ENCODE data around the gene HIGD2B.
A peak's percentile ranks its signal among the peaks of the same experiment; 100 is the strongest.
"Not testable (repeated sequence)": the region's sequence is repeated elsewhere in the genome, so short reads cannot be mapped to it uniquely, and the experiment has no call there.

HIGD2B gene, protein sequence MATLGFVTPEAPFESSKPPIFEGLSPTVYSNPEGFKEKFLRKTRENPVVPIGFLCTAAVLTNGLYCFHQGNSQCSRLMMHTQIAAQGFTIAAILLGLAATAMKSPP

GRCh38 chr15:72685925-72686794 lies at the start of gene HIGD2B, which contains the start of gene BBS4:
HIGD2B (minus strand) TSS chr15:72686182; CDS start chr15:72676374, 9,808 bp downstream.
BBS4 (plus strand) TSS chr15:72686207; CDS start chr15:72686228, 21 bp downstream.
- H3K4me3 ChIP-seq (ENCODE audit: low read depth, low read length): peak within 1 kb of the TSS; percentile 56

- H3K4me3 ChIP-seq (ENCODE audit: low read depth, low read length): no peak overlapping the region
Measured at GRCh38 chr15:72735111-72735510, 49.1 kb upstream of the HIGD2B start.

DNA sequence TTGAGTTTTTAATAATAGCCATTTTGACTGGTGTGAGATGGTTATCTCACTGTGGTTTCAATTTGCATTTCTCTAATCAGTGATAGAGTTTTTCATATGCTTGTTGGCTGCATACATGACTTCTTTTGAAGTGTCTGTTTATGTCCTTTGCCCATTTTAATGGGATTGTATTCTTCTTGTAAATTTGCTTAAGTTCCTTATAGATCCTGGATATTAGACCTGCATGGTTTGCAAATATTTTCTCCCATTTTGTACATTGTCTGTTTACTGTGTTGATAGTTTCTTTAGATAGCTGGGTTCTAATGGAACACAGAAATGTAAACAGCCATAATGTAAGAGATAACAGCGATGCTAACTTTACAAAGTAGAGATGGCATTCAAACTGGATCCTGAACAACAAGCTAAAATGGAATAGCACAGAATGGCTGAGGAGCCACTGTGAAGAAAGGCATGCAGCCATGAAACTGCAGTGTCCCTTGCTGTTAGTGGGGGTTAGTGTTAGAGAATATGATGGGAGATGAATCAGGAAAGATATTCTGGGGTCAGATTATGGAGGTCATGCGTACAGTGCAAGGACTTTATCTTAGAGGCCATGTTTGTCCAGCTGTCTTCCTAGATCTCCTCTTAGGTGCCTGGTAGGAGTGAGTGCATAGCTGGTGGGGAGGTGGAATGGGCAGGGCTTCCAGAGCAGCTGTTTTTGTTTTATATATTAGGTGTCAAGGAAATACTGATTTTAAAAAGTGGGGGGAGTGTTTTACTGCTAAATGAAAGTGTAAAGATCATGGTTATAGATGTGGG lies 48.2 kb upstream of the HIGD2B start:
- H3K4me3 ChIP-seq (ENCODE audit: low read depth, low read length): no peak overlapping the region

GRCh38 chr15:72732516-72732915 lies 46.5 kb upstream of the HIGD2B start:
- no peak overlapping the region for H3K4me3 ChIP-seq (ENCODE audit: low read depth, low read length)

DNA sequence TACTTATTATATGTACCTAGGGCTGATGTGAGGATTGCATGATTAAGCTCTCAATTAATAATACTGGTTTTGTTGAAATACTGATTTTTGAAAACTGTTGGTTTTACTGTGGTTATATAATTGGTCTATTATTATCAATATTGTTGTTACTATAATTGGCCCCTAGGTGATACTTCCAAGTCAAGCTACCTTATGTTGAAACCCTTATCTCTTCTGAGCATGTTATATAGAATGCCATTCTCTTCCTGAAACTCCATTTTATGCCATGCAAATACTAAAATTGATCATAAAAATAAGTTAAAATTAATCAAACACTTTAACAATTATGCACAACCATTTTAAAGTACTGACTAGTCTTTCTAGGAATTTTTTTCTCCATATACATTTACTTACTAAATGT lies 46.1 kb upstream of the HIGD2B start:
- no peak overlapping the region for H3K4me3 ChIP-seq (ENCODE audit: low read depth, low read length)

DNA sequence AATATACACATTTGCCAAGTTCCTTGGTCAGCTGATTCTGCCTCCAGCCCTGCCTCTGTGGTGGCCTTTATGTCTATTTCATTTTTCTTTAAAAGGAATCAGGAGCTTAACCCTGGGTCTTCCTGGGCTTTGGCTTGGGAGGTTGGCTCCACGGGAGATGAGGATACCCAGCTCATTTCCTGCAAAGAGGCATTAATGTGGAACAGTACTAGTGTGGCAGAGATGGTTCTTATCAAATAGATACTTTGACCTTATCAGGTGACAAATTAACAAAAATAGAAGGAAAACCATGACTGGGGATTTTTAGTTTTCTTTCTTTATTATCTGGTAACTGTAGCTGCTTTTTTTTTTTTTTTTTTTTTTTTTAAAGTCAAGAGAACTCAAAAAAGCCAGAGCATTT lies 42.8 kb upstream of the HIGD2B start:
- H3K4me3 ChIP-seq (ENCODE audit: low read depth, low read length): no peak overlapping the region

DNA sequence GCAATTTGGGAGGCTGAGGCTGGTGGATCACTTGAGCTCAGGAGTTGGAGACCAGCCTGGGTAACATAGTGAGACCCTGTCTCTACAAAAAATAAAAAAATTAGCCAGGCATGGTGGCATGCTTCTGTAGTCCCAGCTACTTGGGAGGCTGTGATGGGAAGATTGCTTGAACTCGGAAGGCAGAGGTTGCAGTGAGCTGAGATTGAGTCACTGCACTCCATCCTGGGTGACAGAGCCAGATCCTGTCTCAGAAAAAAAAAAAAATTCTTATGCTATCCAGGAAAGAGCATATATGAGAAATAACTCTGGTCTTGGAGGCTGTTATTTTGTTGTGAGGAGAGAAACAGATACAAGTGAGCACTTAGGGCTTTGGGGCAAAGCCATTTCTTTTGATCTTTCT lies 42.3 kb upstream of the HIGD2B start:
- not testable (repeated sequence) for H3K4me3 ChIP-seq (ENCODE audit: low read depth, low read length)

DNA sequence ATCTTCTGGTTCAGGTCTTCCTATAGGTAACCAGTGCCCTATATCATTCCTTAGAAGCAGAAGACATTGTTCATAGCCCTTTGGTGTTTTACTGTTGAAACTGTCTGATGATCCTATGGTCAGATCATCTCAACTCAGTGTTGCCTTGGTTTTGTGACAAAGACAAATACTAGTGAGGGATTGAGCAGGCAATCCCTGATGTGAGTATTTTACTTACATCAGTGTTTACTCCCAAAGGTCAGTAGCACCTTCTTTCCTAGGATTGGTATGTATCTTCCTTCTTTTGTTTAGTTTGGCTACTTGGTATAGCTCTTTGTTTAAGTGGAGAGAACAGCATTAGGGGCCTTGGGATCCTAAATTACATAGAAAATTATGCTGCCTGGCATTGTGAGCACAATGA lies 41.2 kb upstream of the HIGD2B start:
- H3K4me3 ChIP-seq (ENCODE audit: low read depth, low read length): no peak overlapping the region

- not testable (repeated sequence) for H3K4me3 ChIP-seq (ENCODE audit: low read depth, low read length)
Measured at GRCh38 chr15:72725851-72726250, 39.9 kb upstream of the HIGD2B start.

GRCh38 chr15:72725446-72725845 lies 39.5 kb upstream of the HIGD2B start:
- H3K4me3 ChIP-seq (ENCODE audit: low read depth, low read length): no peak overlapping the region

GRCh38 chr15:72724028-72724427 lies 38.0 kb upstream of the HIGD2B start:
- no peak overlapping the region for H3K4me3 ChIP-seq (ENCODE audit: low read depth, low read length)

DNA sequence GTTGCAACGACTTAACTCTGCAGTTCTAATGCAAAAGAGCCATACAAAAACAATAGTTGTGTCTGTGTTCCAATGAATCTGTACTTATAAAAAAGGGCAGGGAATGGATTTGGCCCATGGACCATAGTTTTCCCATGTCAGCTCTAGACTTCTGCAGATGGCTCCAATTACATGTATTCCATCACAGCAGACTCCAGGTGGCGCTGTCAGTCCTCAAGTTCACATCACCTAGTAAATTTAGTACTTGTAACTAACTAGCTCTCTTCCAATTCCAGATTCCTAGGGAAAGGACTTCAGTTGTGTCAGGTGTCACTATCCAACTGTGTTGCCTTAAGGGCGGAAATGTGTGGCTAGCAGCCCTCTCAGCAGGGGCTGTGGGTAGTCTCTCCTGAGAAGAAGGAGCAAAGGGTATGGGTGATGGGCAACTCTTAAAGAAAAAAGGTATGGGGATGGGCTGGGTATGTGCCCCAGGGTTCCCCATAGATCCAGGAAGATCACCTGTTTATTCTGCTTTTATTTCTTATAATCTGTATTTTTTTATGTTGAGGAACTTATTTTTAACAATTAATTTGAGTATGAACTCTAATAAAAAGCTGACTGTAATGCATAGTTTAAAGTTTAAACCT lies 36.2 kb upstream of the HIGD2B start:
- no peak overlapping the region for H3K4me3 ChIP-seq (ENCODE audit: low read depth, low read length)

- not testable (repeated sequence) for H3K4me3 ChIP-seq (ENCODE audit: low read depth, low read length)
Measured at GRCh38 chr15:72708551-72709303, 22.7 kb upstream of the HIGD2B start.

DNA sequence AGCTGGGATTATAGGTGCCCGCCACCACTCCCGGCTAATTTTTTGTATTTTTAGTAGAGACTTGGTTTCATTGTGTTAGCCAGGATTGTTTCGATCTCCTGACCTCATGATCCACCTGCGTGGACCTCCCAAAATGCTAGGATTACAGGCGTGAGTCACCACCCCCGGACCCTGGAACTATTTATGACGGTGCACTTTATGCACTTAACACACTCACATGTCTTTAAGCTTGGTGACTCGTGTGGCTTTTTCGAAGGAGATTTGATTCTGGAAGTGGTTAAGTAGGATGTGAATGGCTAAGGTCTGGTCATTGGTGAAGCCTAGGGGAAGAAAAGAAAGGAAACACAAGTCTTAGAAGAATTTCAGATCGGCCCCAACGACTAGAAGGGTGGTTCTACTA lies 20.3 kb upstream of the HIGD2B start:
- no peak overlapping the region for H3K4me3 ChIP-seq (ENCODE audit: low read depth, low read length)

- no peak overlapping the region for H3K4me3 ChIP-seq (ENCODE audit: low read depth, low read length)
Measured at GRCh38 chr15:72700076-72700475, 14.1 kb upstream of the HIGD2B start.

- no peak overlapping the region for H3K4me3 ChIP-seq (ENCODE audit: low read depth, low read length)
Measured at GRCh38 chr15:72698938-72699337, 13.0 kb upstream of the HIGD2B start.

- no peak overlapping the region for H3K4me3 ChIP-seq (ENCODE audit: low read depth, low read length)
Measured at GRCh38 chr15:72690938-72691337, 5.0 kb upstream of the HIGD2B start.

DNA sequence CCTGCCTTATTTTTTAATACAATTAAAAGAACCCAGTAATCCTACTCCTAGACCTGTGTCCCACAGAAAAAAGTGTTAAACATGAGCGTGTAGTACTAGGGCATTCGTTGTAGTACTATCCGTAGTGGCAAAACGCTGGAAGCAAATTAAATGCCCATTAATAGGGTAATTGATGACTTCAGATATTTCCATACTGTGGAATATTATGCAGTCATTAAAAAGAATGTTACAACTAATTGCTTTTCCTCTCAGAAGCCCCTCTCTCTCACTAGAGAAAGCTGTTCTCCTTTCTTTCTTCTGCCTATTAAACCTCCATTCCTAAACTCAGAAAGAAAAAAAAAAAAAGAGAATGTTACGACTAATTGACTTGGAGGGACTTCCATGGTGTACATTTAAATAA lies 2.7 kb upstream of the HIGD2B start:
- no peak overlapping the region for H3K4me3 ChIP-seq (ENCODE audit: low read depth, low read length)

GRCh38 chr15:72685301-72685924 lies 569 bp downstream of the HIGD2B start:
- H3K4me3 ChIP-seq (ENCODE audit: low read depth, low read length): peak overlapping the region; percentile 56

DNA sequence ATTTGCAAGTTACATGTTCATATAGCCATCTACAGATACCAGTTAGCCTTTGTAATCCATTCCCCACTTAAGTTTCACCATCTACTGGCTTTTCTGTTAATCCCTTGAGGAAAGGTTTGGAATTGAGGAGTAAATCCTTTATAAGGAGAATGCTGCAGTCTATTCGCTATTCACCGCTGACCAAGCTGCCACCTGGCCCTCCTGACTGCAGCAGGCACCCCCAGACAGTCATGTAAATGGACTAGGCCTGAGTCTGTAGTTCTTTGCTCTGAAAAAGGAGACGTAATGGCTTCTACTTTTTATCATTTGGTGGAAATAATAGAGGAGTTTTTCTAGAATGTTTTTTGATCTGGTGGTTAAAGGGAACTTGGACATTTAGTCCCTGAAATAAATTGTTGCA lies 3.2 kb downstream of the HIGD2B start:
- H3K4me3 ChIP-seq (ENCODE audit: low read depth, low read length): no peak overlapping the region
